ENCODE results near the gene ACSS3.
"Not testable (repeated sequence)": the region's sequence is repeated elsewhere in the genome, so short reads cannot be mapped to it uniquely, and the experiment has no call there.

Gene ACSS3

DNA sequence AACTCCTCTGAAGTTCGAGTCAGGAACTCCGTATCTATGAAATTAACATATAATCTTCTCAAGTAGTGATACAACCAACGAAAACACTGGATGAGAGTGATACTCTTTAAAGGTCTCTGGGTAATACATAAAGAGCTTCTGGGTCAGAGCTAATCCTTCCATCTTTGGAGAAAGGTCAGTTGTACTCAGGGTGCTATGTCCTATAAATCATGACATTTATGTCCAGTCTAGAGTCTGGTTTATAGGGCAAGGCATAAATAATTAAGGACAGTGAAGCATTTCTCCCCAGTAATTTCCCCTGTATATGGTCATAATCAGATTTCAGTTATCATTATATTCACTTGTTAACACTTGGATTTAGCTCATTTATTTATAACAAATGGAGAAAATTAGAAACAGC, 90.6 kb downstream of the ACSS3 start:
- DNase-seq: no peak

DNA sequence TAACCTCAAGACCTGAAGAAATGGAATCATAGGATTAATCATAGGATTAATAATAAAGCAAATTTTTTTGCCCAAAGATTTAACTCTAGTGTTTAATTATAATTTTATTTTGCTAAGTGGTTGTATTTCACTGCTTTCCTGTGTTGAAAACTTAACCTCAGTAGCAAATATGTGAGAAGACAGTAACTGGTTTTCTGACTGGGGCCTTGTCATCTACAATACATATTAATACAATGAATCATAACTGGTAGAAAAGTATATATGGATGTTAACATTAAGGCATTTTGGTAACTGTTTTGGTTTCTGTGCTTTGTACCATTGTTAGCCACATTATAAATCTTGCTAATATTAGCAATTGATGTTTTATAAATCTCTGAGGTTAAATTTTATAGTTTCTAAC, 92.2 kb downstream of the ACSS3 start:
- no peak for DNase-seq

DNA sequence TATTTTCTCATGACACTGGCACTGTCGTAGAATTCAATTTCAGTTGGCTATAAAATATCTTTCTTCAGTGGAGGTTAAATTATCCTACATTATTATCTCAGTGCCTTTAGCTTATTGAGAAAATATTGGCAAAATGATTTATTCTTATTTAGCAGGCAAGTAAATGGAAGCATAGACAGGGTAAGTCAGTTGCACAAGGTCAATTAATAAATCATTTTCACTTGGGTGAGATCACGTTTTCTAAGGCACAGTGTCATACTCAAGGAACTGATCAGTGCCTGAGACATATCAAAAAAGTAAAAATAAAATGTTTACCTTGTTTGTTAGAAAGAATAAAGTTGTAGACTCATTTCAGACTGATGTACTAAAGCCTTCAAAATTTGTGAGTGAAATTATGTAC, 95.0 kb downstream of the ACSS3 start:
- DNase-seq: no peak

DNA sequence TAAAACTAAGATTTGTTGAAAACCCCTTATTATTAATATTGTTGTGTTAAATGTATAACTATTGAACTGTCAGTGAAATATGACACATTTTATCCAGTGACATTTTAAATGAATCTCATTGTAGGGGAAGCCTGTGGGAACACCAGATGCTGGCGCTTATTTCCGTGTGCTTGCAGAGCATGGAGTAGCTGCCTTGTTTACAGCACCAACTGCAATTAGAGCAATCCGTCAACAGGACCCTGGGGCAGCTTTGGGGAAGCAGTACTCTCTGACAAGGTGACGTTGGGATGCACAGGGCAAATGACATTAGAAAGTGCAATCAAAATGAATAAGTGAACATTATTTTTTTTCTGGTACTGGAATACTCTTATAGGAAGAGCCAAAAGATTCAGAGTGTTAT, 96.8 kb downstream of the ACSS3 start:
- no peak for DNase-seq

- DNase-seq: no peak
Measured at GRCh38 chr12:81176796-81177195, 98.9 kb downstream of the ACSS3 start.

DNA sequence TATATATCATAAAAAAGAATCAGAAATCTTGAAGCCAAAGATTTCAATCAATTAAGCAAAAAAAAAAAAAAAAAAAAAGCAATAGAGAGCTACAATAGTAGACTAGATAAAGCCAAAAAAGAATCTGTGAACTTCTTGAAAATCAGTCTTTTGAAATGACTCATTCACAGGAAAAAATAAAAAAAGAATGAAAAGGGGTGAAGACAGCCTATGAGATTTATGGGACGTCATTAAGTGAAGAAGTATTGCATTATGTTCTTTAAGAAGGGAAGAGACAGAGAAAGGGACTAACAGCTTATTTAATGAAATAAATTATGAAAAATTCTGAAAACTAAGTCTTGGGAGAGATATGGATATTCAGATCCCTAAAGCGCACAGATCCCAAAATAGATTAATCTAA, 103.8 kb downstream of the ACSS3 start:
- DNase-seq: no peak

GRCh38 chr12:81187686-81188085, 109.8 kb downstream of the ACSS3 start:
- DNase-seq: no peak

DNA sequence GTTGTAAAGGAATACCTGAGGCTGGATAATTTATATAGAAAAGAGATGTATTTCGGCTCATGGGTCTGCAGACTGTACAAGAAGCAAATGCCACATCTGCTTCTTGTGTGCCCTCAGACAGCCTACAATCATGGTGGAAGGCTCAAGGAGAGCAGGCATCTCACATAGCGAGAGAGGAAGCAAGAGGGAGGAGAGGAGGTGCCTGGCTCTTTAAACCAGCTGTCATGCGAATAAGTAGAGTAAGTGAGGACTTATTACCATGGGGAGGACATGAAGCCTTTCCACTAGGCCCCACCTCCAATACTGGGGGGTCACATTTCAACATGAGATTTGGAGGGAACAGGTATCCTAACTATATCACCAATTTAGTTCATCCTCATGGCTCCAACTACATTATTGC, 118.7 kb downstream of the ACSS3 start:
- no peak for DNase-seq

GRCh38 chr12:81200561-81200960, 122.7 kb downstream of the ACSS3 start:
- DNase-seq: not testable (repeated sequence)

DNA sequence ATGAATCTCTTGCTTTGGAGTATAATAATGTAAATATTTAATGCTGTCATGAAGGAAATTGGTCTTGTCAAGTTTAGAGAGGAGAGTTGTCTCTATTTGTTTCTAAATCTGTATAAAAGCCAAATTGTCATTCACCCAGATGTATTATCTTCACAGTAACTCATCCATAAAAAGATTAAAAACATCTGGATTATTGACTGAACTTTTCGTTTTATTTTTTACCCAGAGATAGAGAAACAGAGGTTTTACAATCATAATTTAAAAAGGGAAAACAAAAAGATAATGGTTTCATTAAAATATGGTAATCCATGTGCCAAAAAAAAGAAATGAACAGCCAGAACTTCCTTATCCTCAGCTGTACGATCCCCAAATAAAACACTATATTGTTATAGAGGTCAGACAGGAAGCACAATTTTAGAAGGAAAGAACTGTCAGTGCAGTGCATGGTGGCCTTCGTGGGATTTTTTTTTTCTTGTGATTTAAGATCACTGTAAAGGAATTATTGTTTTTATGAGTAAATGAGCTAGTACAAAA, 125.9 kb downstream of the ACSS3 start:
- DNase-seq: no peak

GRCh38 chr12:81205416-81205815, 127.5 kb downstream of the ACSS3 start:
- DNase-seq: no peak

GRCh38 chr12:81206429-81206828, 128.6 kb downstream of the ACSS3 start:
- no peak for DNase-seq

DNA sequence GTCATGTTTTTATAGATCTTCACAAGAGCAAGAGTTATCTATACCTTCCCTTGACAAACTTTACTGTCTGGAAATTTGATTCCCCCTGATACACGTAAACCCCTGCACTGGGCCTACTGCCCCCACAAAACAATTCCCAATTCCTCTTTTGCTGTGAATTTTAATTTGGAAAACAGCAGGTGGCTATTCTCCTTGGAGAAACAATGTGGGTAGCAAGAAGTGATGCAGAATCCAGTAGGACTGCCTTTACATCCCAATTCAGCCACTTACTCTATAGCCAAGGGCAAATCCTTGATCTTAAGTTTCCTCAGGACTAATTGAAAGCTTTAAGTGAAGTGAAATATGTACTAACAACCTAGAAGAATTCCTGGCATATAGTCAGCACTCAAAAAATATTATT, 129.3 kb downstream of the ACSS3 start:
- DNase-seq: no peak

GRCh38 chr12:81207664-81208063, 129.8 kb downstream of the ACSS3 start:
- no peak for DNase-seq

GRCh38 chr12:81208187-81208911, 130.5 kb downstream of the ACSS3 start:
- no peak for DNase-seq

DNA sequence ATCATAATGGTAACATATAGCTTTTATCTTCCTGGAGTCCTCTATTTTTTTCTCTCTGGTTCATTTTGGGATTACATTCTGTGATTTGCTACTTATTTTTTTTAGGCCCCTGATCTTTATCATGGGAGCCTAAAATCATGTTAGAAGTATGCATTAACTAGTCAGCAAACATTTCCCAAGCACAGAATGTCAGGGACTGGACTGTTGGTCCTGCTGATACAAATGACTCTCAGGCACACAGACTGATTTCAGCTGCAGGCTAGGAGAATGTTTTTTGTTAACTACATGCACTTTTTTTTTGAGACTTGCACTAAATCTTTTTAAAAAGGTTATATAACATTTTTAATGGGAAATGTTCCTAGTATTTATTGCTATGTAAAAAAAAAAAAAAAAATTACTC, 131.1 kb downstream of the ACSS3 start:
- no peak for DNase-seq

DNA sequence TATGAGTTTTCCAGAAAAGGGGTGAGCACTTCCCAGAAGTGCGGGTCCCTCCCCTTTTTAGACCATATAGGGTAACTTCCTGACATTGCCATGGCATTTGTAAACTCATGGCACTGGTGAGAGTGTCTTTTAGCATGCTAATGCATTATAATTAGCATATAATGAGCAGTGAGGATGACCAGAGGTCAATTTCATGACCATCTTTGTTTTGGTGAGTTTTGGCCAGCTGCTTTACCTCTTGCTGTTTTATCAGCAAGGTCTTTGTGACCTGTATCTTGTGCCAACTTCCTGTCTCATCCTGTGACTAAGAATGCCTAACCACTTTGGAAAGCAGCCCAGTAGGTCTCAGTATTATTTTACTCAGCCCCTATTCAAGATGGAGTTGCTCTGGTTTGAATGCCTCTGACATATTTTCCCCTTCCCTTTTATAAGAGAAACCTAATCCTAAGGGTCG, 131.9 kb downstream of the ACSS3 start:
- not testable (repeated sequence) for DNase-seq

DNA sequence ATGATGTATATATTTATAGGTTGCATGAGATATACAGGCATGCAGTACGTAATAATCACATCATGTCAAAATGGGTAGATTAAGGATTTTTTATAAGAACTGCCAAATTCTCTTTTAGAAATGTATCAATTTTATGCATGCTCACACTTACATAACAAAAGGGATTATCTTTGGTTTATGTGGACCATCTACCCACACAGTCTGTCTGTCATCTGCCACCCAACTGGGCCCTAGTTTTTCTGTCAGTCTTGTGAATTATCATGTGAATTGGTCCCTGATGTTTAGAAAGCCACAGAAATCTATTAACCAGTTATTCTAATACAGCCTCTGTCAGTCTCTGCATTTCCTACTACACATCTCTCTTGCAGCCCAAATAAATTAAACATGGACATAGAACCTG, 133.4 kb downstream of the ACSS3 start:
- no peak for DNase-seq

GRCh38 chr12:81212996-81213696, 135.3 kb downstream of the ACSS3 start:
- no peak for DNase-seq

DNA sequence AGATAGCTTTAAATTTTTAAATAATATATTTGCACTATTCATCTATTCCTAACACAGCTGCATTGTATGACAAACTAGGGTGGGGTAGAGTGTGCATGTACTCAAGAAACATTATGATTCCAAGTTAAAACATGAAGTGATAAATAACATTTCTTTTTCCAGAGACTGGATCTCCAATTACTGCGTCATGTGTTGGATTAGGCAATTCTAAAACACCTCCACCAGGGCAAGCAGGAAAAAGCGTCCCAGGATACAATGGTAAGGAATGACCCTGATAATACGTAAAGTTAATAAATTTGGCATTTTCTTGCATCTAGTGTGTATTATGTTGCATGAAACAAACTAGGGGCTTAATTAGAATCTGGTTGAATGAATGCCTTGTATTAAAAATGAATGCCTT, 138.9 kb downstream of the ACSS3 start:
- DNase-seq: no peak

- DNase-seq: no peak
Measured at GRCh38 chr12:81221681-81222080, 143.8 kb downstream of the ACSS3 start.

GRCh38 chr12:81222846-81223592, 145.1 kb downstream of the ACSS3 start:
- DNase-seq: no peak

DNA sequence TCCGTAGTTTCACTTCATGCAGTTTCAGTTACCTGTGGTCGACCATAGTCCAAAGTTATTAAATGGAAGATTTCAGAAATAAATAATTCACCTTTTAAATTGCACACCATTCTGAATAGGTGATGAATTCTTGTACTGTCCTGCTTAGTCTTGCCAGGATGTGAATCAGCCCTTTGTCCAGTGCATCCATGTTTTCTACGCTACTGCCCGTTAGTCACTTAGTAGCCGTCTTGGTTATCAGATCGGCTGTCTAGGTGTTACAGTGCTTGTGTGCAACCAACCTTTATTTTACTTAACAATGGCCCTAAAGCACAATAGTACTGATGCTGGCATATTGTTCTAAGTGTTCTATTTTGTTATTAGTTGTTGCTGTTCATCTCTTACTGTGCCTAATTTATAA, 146.7 kb downstream of the ACSS3 start:
- DNase-seq: no peak

DNA sequence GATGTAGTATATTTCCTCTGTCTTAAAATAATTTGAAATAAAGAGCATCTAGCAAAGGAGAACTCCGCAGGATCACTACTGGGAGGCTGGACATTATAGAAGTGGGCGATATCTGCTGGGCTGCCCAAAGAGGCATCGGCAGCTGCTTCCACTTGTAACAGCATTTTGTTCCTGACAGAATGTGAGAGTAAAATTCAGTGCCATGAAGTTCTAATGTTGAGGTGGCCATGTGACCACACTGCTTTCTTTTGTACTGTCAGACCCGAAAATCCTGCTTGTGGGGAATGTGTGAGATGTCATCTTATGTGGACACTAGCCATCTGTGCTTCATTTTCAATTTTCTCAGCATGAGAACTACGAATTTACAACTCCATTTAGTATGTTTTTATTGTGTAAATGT, 151.9 kb downstream of the ACSS3 start:
- DNase-seq: no peak

Data from activated naive CD4-positive, alpha-beta T cell treated with Interleukin-2 at 50 U/mL for 16 hours (primary cell).